C1 segment of cervical spinal cord (tissue), 14 donors: ENCODE measurements around the gene CREBL2.

Experiments
- DNase-seq, 14 donors: peaks; one replicate each; lab custom pipeline; 2025; lab: John Stamatoyannopoulos, UW

The CREBL2 gene

GRCh38 chr12:12673296-12673695, 61.6 kb downstream of the CREBL2 start:
- DNase-seq = no peak

GRCh38 chr12:12676605-12677004, 64.9 kb downstream of the CREBL2 start:
- no peak for DNase-seq

- DNase-seq = peak in 1 of 14 donors; percentile 76
These were observed 69.5 kb downstream of the CREBL2 start for GRCh38 chr12:12681061-12681765.

GRCh38 chr12:12682284-12682683, 70.6 kb downstream of the CREBL2 start:
- peak in 1 of 14 donors; percentile 54 for DNase-seq

- no peak for DNase-seq
These were observed 71.5 kb downstream of the CREBL2 start for GRCh38 chr12:12683136-12683697.

- DNase-seq = peak in 2 of 14 donors; percentile 34 to 66
These were observed 72.0 kb downstream of the CREBL2 start for GRCh38 chr12:12683725-12684124.

- peak in 12 of 14 donors; percentile 24 to 89 (median 58) for DNase-seq
These were observed 72.9 kb downstream of the CREBL2 start for GRCh38 chr12:12684375-12685106.

- peak in 7 of 14 donors; percentile 13 to 69 (median 24) for DNase-seq
These were observed 73.6 kb downstream of the CREBL2 start for GRCh38 chr12:12685305-12685704.

- DNase-seq = no peak
These were observed 74.8 kb downstream of the CREBL2 start for GRCh38 chr12:12686472-12686871.

- no peak for DNase-seq
These were observed 75.2 kb downstream of the CREBL2 start for GRCh38 chr12:12686925-12687324.

GRCh38 chr12:12689647-12690300, 78.1 kb downstream of the CREBL2 start:
- no peak for DNase-seq

GRCh38 chr12:12691549-12691948, 79.9 kb downstream of the CREBL2 start:
- DNase-seq = no peak

GRCh38 chr12:12693111-12693671, 81.5 kb downstream of the CREBL2 start:
- no peak for DNase-seq
